Activated T-cell treated with anti-CD3 and anti-CD28 coated beads for 4 hours (primary cell): ENCODE results near the gene TMEM106C.

ENCODE experiments used
- DNase-seq: peaks from one replicate; pipeline ENCODE4 v3.0.0-alpha.2; 2020

Gene TMEM106C

DNA sequence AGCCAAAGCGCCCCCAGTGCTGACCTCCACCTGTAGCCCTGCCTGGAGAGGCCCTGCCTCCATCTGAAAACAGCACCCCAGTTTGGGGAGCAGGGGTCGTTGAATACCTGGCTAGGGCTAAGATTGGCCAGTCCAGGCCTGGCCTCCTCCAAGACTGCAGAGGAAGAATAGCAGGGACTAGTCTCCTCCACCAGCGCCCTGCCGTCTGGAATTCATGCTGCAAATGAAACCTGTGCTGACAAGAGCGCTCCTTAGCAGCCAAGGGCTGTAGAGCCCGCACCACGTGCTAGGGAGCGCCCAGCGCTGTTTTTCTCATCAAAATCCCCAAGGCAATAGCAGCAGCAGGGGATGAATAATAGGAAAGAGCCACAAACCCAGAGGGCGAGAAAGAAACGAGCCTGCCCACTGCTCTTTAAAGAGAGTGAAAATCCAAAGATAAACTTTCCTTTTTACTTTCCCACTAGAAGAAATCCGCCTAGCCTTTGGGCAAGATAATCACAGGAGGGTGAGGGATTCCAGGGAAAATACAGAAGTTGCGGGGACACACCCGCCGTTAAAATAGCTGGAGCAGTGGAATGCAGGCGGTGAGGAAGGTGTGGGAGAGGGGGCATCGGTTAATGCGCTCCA is 37.6 kb downstream of the TMEM106C start:
- DNase-seq = no peak

DNA sequence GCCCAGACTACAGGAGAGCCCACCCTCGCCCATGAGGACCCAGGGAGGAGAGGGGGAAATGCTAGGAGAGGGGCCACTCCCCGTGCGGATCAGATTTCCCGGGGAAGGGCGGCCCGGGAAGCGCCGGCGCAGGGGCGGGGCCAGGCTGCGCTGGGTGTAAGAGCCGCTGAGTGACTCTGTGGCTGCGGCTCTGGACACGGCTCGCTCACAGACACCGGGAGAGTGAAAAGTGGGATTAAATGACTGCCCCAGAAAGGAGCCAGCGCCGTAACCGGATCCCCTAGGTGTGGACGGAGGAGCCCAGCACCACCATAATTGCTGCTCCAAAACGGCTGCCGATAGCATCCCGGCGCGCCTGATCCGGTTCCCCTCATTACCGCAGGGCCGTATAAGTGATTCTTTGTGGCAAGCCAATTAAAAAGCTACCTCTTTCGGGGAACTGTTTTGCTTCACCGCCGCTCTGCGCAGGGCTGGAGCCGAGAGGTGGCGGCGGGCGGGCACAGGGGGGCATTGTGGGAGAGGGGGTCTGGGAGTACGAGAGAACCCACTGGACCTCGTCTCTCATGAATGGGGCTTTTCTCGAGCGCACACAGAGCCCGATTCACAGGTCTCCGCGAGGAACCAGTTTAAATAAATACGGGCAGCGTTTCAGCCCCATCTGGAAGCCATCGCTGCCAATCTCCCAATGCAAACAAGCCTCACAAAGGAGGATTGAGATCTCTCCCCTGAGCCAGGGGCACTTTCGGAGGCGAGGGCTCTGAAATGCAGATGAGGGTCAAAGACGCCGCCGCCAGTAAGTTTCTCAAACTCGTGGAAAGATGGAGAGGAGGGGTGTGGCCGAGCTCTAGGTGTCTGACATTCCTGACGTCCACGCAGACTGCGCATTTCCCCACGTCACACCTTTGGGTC is 38.4 kb downstream of the TMEM106C start:
- DNase-seq = no peak

DNA sequence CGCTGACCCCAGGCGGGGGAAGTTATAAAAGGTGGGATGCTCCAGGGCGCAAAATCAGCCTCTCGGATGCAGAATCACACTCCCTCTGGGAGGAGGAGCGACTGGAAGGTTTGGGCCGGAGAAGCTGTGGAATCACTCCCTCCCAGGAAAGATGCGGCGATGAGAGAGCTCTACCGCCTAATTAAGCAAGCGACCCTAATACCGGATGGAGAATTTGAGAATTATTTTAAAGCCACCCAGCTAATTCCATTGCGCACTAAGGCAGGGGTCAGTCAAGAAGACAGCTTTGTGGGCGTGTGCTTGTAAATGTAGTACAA is 39.0 kb downstream of the TMEM106C start:
- no peak for DNase-seq

DNA sequence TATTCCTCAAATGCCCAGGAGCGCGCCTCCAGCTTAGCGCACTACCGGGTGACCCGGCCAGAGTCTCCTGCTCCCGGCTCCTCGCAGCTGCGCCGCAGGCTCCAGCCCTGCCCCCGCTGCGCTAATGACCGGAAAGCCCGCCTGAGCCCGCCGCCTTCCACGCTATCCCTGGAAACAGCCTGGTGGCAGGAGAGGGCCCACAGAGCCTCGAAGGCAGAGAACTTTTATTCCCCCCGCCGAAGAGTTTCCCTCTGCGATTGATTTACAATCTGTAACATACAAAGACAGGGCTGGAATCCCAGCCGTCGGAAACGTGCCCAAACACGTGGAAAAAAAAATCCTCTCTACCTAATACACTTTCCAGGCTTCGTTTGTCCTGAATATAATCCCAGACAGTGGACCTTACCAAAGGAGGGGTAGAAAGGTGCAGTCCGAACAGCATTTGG is 39.4 kb downstream of the TMEM106C start:
- DNase-seq = no peak

DNA sequence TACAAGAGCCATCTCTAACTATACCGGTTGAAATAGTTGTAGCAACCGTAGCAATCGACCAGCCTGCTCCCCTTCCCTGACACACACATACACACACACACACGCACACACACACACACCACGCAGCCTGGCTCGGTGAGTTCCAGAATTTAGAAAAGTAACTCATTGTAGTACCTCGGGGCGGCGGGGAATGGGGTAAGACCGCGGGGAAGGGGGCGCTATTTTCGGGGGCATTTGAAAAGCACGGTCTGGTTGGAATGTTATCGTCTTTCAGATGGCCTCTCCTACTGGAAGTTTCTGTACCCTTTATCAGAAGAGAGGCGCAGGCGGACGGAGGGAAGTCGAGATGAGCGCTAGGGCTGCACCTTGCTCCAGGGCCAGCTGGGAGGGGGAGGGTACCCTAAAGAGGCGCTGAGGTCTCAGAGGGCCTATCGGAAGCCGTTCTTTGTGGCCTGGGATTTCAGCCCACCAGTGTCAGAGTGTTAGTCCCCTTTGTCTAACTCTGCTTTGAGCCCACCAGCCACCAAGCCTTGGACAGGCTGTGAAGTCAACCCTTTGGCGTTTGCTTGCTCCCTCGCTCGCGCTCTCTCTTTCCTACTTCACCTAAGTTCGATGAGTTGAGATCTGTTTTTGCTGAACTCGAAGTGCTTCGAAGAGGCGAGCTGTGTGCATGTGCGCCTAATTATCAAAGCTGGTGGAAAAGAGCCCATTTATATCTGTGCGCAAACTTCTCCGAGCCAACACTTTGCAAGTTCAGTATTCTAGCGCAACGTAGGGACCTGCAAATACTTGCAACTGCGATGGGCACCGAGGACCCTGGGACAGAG is 40.0 kb downstream of the TMEM106C start:
- no peak for DNase-seq

DNA sequence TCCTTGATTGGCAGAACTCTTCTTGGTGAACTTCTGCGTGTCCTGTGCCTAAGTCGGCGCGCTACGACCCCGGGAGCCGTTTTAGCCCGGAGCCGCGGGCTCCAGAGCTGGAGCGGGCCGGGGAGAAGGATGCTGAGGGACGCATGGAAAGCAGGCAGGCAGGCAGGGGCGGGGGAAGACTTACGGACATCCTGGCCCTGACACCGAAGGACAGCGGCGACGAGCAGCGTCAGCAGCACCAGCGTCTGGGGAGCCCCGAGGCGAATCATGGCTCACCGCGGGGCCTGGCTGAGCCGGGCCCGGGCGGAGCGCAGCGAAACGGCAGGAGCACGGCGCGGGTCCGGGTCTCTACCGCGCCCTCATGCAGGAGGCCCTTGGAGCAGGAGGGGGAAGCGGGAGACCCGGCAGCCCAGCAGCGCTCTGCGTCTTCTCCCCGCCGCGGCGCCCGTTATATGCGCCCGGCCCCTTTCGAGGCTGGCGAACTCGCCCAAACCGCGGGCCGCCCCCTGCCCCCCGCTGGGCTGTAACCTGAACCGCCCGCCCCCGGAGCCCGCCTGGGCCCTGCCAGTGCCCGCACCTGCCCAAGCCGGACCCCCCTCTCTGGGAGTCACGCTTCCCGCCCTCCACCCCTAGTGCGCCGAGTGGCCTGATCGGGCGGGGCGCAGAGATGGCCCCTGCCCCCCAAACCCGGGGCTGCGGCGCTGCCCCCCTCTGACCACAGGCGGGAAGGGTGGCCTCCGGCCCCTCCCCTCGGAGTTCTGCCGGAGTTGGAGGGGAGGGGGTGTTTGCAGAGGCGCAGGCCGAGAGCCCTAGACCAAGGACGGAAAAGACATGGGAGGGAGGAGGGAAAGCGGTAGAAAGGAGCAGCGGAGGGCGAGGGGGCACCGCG is 40.9 kb downstream of the TMEM106C start, which contains the start of gene COL2A1:
COL2A1 (minus strand) TSS at position 424 of the 889 bp plus-strand sequence; CDS start at position 269, 155 bp downstream.
- no peak for DNase-seq

DNA sequence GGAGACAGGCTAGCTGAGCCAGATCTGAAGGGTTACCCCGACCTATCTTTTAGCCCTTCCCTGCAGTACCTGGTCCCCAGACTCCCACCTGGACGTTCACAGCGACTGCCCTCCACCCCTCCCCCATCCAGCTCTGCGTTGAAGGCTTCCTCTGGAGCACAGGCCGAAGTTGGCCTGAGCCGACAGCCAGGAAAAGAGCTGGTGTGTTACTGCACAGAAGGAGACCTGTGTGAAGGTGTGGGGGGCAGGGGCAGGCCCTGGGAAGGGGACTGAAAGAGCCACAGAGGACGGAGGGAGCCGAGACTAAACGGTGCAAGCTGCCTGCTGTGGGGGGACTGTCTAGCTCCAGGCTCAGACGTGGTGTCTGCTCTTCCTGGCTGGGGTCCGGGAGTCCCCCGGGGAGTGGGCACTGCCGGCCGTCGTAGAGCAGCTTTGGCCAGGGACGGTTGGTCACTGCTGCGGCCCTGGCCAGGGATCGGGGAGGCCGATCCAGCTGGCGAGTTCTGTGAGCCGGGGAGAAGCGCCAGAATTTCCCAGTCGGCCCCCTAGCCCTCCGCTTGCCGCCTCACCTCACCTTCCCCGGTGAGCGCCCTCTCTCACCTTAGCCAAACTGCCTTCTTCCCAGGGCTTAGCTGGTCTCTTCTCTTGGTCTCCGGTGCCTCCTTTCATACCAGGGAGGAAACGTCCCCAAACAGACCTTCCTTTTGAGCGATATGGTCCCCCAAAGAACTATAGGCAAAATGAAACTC is 41.8 kb downstream of the TMEM106C start:
- no peak for DNase-seq

DNA sequence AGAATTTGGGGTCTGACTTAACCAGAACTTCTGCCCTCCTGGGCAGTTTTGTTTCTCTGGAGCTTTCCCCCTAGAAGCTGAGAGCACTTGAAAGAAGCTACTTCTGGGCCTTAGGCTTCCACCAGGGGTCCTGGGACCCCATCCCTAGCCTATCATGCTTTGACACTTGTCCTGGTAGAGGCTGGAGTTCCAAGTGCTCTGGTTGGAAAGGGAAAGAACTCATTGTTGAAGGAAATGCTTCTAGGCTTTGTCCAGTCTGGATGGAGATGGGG is 42.3 kb downstream of the TMEM106C start:
- no peak for DNase-seq

DNA sequence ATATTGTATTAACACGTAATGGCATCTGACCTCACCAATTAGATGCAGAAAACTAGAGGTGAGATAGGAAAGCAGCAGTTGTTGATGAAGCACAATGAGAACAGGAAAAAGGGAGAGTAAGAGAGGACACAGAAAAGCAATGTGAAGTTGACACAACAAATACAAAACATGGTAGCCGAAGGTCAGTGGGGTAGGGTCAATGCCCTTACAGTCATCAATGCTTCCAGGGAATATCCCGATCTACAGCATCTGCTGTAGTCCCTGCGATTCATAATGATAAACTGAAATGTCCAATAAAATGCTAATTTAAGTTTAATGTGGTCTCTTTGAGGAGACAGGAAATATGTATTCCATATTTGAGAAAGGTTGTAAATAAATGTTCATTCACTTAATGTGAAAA is 43.8 kb downstream of the TMEM106C start:
- DNase-seq = no peak

DNA sequence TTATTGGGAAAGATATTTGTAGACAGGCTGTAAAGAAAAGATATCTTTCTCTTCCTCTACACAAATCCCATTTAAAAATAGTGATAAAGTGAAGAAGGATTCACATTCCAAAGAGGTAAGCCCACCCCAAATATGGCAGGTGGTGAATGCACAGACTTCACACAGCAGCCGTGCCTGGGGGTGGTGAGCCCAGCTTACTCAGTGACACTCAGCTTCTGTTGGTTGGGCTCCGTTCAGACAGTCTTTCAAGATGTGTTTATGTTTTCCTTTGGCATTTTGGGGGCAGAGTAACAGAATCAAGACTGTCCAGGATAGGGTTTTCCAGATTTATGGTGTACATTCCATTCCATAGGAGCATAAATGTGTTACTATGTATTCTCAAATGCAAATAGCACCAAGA is 45.0 kb downstream of the TMEM106C start:
- DNase-seq = no peak

DNA sequence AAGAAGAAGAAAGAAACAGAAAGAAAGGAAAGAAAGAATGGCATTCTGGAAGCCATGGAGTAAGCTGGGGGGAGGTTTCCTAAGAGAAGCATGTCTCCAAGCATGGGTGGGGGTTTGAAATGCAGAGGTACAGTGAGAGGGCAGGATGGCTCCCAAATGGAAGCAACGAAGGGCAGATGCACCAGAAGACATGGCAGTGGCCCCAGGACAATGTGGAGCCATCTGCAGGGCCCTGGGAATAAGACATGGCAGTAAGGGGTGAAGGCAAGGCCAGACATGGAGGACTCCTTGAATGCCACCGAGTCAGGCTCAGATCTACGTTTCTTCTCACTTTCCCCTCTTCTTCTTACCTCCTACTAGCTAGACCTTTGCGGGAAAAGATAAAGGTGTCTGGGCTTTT is 45.6 kb downstream of the TMEM106C start:
- no peak for DNase-seq

DNA sequence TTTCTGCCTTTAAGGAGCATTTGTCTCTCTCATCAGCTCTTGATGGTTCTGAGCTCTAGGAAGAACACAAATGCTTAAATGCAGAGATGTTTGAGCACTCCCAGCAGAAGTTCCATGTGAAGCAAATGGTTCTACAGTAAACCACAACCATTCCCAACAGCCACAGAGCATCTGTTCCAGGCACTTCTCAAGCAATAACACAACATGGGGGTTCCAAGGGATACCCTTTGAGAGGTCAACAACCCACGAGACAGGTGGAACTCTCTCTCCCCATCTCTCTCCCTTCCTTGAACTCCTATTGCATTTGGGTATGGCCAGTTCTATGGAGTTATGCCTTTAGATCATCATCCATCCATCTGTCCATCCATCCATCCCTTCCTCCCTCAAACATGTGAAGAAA is 46.1 kb downstream of the TMEM106C start:
- no peak for DNase-seq

DNA sequence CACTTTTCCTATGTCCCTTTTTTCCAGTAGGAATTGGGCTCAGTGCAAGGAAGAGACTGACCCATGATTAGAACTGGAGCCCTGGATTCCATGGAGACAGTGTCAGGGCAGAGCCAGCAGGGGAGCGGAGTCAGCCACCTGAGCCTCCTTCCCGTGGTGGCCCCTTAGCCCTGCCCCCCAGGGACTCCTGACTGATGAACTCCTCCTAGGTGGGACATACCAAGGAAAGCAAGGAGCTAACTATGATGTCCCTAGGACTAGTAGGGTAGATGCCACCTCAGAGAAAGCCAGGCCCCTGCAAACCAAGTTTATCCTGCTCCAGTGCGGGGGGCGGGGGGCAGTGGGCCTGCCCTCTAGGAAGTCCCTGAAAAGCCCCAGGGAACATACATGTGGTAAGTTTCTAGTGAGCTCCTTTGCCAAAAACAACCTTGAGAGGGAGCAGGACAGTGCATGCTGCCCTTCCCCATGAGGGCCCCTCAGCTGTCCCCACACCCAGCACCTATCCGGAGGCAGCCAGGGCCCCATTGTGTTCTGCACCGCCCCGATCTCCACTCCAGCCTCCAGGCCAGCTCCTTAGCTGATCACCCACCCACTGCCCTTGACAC is 47.1 kb downstream of the TMEM106C start:
- DNase-seq = no peak

DNA sequence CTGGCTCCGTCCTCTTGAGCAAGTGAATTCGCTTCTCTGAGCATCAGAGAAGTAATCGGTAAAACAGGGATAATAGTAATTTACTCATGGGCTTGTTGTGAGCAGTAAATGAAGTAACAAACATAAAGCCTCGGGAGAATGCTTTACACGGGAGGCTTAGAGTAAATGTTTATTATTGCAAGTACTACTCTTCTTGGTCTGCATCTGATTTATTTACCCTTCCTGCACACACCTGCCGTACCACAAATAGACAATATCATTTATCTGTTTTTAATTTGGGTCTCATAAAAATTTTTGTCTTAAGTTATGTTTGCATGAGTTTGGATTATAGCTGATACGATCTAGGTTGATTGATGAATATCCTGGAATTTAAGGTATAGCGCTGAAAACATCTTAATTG is 48.7 kb downstream of the TMEM106C start:
- DNase-seq = no peak

DNA sequence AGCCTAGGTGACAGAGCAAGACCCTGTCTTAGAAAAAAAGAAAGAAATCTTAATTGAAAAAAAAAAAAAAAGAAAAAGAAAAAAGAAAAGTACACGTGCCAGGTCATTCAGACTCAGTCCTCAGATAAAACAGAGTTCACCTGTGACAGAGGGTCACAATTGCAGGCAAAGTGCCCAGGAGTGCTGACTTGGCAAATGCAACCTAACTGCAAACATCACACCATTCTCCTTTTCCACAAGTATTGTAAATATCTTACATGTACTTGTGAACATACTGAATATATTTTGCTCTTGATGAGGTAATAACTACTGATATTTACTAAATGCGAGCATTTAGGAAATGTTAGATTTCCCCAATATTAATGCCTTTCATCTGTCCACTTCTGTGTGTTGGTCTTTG is 49.9 kb downstream of the TMEM106C start:
- no peak for DNase-seq

DNA sequence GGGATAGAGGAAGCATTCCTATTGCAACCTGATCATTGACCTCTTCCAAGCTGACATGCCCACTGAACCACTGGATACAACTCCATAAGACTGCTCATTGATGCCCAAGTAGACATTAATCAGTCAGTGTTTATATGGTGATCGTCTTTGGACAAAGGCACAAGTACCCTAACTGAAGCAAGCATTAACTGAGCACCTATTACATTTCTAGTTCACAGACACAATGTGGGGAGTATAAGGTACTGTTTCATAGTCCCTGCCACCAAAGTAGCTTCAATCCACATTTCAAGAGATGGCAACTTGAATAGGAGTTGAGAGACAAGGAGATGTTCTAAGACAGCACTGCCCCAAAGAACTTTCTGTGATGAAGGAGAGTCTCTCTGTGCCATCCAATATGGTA is 51.7 kb downstream of the TMEM106C start:
- DNase-seq = no peak

DNA sequence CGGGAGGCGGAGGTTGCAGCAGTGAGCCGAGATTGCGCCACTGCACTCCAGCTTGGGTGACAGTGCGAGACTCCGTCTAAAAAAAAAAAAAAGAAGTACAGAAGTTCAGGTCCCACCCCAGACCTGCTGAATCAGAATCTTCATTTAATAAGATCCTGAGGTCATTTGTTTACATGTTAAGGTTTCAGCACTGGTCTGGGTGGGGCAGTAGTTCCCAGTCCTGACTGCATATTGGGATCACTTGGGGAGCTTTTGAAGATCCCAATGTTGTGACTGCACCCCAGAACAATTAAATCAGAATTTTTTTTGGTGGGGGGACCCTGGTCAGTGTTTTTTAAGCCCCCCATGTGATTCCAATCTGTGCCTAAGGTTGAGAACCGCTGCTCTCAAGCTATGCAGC is 52.6 kb downstream of the TMEM106C start:
- no peak for DNase-seq

DNA sequence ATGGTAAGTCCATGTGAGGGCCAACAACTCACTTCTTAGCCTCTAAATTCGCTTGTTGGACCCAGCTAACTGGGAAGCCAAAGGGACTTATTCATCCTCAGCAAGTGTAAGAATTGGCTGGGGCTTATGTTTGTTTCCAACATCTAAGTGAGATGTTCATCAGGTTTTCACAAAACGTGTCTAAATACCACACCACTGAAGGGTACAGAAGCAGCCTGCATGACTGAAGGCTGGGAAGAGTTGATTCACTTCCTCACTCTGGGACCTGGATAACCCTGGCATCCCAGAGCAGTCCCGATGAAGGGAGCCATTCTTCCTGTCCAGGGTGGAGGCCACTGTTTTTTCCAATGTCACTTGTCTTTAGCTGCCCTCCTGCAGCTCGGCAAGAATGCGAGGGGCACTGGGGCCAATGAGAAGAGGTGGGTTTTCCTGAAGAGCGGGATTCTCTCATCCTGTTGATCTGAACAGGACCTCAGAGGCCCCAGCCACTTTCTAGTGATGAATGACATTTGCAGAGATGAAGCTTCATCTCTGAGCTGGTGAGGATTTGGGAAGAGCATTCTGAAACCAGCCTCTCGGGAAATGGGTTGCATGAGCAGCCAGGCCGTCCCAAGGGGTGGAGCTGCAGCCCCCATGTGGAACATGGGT is 53.1 kb downstream of the TMEM106C start:
- DNase-seq = no peak

DNA sequence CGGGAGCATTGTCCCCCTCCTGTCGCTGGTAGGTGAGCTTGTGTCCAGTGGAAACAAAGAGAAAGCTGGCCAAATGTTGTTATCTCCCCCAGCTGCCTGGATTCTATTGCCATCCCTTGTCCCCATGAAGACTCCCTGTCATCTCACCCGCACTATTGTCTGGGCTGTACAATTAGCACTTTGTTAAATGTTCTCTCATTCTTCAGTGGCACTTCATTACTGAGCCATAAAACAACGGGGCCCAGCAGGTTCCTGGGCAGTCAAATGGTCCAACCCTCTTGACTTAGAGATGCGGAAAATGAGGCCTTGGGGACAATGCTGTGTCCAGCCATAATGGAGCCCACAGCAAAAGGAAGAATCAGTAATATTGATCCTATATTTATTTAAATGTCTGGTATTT is 54.1 kb downstream of the TMEM106C start:
- DNase-seq = no peak

DNA sequence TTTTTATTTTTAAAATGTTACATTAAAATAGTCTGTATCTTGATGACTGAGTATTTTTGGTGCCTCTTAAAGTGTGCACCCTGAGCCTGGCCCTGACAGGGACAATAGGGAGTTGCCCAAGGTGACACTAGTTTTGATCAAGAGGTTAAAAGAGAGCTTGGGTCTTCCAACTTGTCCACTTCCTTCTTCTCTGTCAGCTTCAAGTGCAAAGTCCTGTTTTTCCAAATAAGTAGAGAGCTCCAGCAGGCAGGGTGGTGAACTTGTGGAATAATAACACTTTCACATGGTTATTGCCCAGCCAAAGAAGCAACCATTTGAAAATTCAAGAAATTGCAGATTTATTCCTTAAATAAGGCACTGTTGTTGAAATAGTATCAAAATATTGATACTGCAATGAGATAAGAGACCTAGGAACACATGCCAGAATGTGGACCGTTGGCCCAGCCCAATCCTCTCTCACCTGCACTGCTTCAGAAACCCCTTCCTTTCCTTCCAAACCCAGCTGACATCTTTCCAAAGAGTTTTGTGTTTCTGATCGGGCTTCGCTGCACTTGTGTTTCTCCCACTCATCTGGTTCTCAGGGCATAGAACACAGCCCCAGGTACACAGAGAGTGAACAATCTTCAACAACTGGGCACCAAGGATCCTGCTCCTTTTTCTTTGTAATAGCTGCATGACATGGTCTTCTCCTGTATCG is 54.7 kb downstream of the TMEM106C start:
- DNase-seq = no peak
